ENCODE data around the gene NAALADL2. TPM values are rescaled to one million over a fixed set of nuclear protein-coding genes. Genes with fewer than 3 reads are reported as not detected.

NAALADL2 gene
- total and polyA plus RNA-seq, 2 of the 8 experiments (the other 6 are each of a cell fraction or from before 2014, with no cell fraction given), result 0.12 to 0.22 TPM

GRCh38 chr3:175127075-175127662, 268.0 kb downstream of the NAALADL2 start (continued):
- TF ChIP-seq, protein P1, sequence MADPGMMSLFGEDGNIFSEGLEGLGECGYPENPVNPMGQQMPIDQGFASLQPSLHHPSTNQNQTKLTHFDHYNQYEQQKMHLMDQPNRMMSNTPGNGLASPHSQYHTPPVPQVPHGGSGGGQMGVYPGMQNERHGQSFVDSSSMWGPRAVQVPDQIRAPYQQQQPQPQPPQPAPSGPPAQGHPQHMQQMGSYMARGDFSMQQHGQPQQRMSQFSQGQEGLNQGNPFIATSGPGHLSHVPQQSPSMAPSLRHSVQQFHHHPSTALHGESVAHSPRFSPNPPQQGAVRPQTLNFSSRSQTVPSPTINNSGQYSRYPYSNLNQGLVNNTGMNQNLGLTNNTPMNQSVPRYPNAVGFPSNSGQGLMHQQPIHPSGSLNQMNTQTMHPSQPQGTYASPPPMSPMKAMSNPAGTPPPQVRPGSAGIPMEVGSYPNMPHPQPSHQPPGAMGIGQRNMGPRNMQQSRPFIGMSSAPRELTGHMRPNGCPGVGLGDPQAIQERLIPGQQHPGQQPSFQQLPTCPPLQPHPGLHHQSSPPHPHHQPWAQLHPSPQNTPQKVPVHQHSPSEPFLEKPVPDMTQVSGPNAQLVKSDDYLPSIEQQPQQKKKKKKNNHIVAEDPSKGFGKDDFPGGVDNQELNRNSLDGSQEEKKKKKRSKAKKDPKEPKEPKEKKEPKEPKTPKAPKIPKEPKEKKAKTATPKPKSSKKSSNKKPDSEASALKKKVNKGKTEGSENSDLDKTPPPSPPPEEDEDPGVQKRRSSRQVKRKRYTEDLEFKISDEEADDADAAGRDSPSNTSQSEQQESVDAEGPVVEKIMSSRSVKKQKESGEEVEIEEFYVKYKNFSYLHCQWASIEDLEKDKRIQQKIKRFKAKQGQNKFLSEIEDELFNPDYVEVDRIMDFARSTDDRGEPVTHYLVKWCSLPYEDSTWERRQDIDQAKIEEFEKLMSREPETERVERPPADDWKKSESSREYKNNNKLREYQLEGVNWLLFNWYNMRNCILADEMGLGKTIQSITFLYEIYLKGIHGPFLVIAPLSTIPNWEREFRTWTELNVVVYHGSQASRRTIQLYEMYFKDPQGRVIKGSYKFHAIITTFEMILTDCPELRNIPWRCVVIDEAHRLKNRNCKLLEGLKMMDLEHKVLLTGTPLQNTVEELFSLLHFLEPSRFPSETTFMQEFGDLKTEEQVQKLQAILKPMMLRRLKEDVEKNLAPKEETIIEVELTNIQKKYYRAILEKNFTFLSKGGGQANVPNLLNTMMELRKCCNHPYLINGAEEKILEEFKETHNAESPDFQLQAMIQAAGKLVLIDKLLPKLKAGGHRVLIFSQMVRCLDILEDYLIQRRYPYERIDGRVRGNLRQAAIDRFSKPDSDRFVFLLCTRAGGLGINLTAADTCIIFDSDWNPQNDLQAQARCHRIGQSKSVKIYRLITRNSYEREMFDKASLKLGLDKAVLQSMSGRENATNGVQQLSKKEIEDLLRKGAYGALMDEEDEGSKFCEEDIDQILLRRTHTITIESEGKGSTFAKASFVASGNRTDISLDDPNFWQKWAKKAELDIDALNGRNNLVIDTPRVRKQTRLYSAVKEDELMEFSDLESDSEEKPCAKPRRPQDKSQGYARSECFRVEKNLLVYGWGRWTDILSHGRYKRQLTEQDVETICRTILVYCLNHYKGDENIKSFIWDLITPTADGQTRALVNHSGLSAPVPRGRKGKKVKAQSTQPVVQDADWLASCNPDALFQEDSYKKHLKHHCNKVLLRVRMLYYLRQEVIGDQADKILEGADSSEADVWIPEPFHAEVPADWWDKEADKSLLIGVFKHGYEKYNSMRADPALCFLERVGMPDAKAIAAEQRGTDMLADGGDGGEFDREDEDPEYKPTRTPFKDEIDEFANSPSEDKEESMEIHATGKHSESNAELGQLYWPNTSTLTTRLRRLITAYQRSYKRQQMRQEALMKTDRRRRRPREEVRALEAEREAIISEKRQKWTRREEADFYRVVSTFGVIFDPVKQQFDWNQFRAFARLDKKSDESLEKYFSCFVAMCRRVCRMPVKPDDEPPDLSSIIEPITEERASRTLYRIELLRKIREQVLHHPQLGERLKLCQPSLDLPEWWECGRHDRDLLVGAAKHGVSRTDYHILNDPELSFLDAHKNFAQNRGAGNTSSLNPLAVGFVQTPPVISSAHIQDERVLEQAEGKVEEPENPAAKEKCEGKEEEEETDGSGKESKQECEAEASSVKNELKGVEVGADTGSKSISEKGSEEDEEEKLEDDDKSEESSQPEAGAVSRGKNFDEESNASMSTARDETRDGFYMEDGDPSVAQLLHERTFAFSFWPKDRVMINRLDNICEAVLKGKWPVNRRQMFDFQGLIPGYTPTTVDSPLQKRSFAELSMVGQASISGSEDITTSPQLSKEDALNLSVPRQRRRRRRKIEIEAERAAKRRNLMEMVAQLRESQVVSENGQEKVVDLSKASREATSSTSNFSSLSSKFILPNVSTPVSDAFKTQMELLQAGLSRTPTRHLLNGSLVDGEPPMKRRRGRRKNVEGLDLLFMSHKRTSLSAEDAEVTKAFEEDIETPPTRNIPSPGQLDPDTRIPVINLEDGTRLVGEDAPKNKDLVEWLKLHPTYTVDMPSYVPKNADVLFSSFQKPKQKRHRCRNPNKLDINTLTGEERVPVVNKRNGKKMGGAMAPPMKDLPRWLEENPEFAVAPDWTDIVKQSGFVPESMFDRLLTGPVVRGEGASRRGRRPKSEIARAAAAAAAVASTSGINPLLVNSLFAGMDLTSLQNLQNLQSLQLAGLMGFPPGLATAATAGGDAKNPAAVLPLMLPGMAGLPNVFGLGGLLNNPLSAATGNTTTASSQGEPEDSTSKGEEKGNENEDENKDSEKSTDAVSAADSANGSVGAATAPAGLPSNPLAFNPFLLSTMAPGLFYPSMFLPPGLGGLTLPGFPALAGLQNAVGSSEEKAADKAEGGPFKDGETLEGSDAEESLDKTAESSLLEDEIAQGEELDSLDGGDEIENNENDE (IDR thresholded peaks at IDR 0.05; ENCODE audit: insufficient replicate concordance, low read length), result no peak
- TF ChIP-seq E2F6 (IDR thresholded peaks at IDR 0.05) (no peak), KDM5A (IDR thresholded peaks at IDR 0.05; ENCODE audit: low read length) (no peak), SUZ12 (IDR thresholded peaks at IDR 0.05; ENCODE audit: low read length) (no peak), CEBPB (IDR thresholded peaks at IDR 0.05; ENCODE audit: low read depth, low read length) (no peak), ATF3 (IDR thresholded peaks at IDR 0.05; ENCODE audit: insufficient read depth, low read depth, low read length) (no peak), BACH1 (IDR thresholded peaks at IDR 0.05; ENCODE audit: low read length) (no peak), CHD2 (IDR thresholded peaks at IDR 0.05; ENCODE audit: low read length) (no peak), EP300 (IDR thresholded peaks at IDR 0.05; ENCODE audit: borderline replicate concordance in 1 of 2, low read depth in 2 of 2, low read length in 2 of 2) (no peak), SP2 (IDR thresholded peaks at IDR 0.05; ENCODE audit: low read length) (no peak)
